Measurements from ENCODE around the gene RBFOX1. TPM values are rescaled to one million over a fixed set of nuclear protein-coding genes. Genes with fewer than 3 reads are reported as not detected.

The RBFOX1 gene
- total and polyA plus RNA-seq, 5 donors, result 22.5 to 80.8 (median 65.0) TPM

GRCh38 chr16:7644176-7644575 is 311.5 kb downstream of the RBFOX1 start:
- intact Hi-C loops (cut with DNase I), result no loop called here
- ATAC-seq (no peak), DNase-seq (no peak)
- no peaks in the 10 kb centered on the region for H3K27me3 ChIP-seq (ENCODE audit: control insufficient read depth, insufficient read depth)
- no peak overlapping the region for H3K4me3 ChIP-seq (ENCODE audit: low read length)
- no peaks in the 10 kb centered on the region for H3K9me3 ChIP-seq (ENCODE audit: control insufficient read depth, low read length)
- WGBS, result 27% methylated on average over 6 of the region's 6 CpGs
- H3K4me1 ChIP-seq (ENCODE audit: control insufficient read depth, insufficient read depth, low read length), result no peaks in the 10 kb centered on the region
- H3K27ac ChIP-seq (ENCODE audit: low read length), result no peak overlapping the region

- WGBS, result 54% methylated on average over 5 of the region's 5 CpGs
- no peaks in the 10 kb centered on the region for H3K27me3 ChIP-seq (ENCODE audit: control insufficient read depth, insufficient read depth)
- no peak overlapping the region for H3K4me3 ChIP-seq (ENCODE audit: low read length)
- ATAC-seq, result no peak
- intact Hi-C loops (cut with DNase I), result no loop called here
- no peak for DNase-seq
- H3K4me1 ChIP-seq (ENCODE audit: control insufficient read depth, insufficient read depth, low read length), result no peaks in the 10 kb centered on the region
- H3K27ac ChIP-seq (ENCODE audit: low read length), result no peak overlapping the region
- no peaks in the 10 kb centered on the region for H3K9me3 ChIP-seq (ENCODE audit: control insufficient read depth, low read length)
Observed at GRCh38 chr16:7644811-7645210, 312.2 kb downstream of the RBFOX1 start.

- Histone ChIP-seq H3K9me3 (ENCODE audit: control insufficient read depth, low read length) (no peaks in the 10 kb centered on the region), H3K4me3 (ENCODE audit: low read length) (no peak overlapping the region), H3K4me1 (ENCODE audit: control insufficient read depth, insufficient read depth, low read length) (no peaks in the 10 kb centered on the region), H3K27me3 (ENCODE audit: control insufficient read depth, insufficient read depth) (no peaks in the 10 kb centered on the region), H3K27ac (ENCODE audit: low read length) (no peak overlapping the region)
- ATAC-seq, result no peak
- no peak for DNase-seq
- 58% methylated on average over 7 of the region's 7 CpGs for WGBS
- intact Hi-C loops (cut with DNase I), result no loop called here
Observed at GRCh38 chr16:7646821-7647500, 314.3 kb downstream of the RBFOX1 start.

GRCh38 chr16:7650431-7650830 is 317.8 kb downstream of the RBFOX1 start:
- Histone ChIP-seq H3K9me3 (ENCODE audit: control insufficient read depth, low read length) (no peaks in the 10 kb centered on the region), H3K27me3 (ENCODE audit: control insufficient read depth, insufficient read depth) (no peaks in the 10 kb centered on the region), H3K27ac (ENCODE audit: low read length) (no peak overlapping the region), H3K4me1 (ENCODE audit: control insufficient read depth, insufficient read depth, low read length) (no peaks in the 10 kb centered on the region), H3K4me3 (ENCODE audit: low read length) (no peak overlapping the region)
- intact Hi-C loops (cut with DNase I), result no loop called here
- 70% methylated on average over 4 of the region's 4 CpGs for WGBS
- DNase-seq (no peak), ATAC-seq (no peak)

GRCh38 chr16:7651803-7652570 is 319.3 kb downstream of the RBFOX1 start:
- WGBS, result 82% methylated on average over 9 of the region's 9 CpGs
- intact Hi-C loops (cut with DNase I), result no loop called here

GRCh38 chr16:7653746-7654461 is 321.3 kb downstream of the RBFOX1 start:
- WGBS, result 81% methylated on average over 32 of the region's 32 CpGs
- Histone ChIP-seq H3K4me1 (ENCODE audit: control insufficient read depth, insufficient read depth, low read length) (no peaks in the 10 kb centered on the region), H3K27me3 (ENCODE audit: control insufficient read depth, insufficient read depth) (no peaks in the 10 kb centered on the region), H3K27ac (ENCODE audit: low read length) (no peak overlapping the region), H3K9me3 (ENCODE audit: control insufficient read depth, low read length) (no peaks in the 10 kb centered on the region), H3K4me3 (ENCODE audit: low read length) (no peak overlapping the region)
- DNase-seq, result peak in 2 of 3 donors; percentile 42 to 55
- intact Hi-C loops (cut with DNase I), result no loop called here
- ATAC-seq, result no peak

More at GRCh38 chr16:7651803-7652570, 319.3 kb downstream of the RBFOX1 start:
- H3K4me3 ChIP-seq (ENCODE audit: low read length), result no peak overlapping the region
- no peak overlapping the region for H3K27ac ChIP-seq (ENCODE audit: low read length)
- DNase-seq (no peak), ATAC-seq (no peak)
- no peaks in the 10 kb centered on the region for H3K9me3 ChIP-seq (ENCODE audit: control insufficient read depth, low read length)
- no peaks in the 10 kb centered on the region for H3K27me3 ChIP-seq (ENCODE audit: control insufficient read depth, insufficient read depth)
- no peaks in the 10 kb centered on the region for H3K4me1 ChIP-seq (ENCODE audit: control insufficient read depth, insufficient read depth, low read length)

GRCh38 chr16:7675628-7676027 is 343.0 kb downstream of the RBFOX1 start:
- no peak for ATAC-seq
- intact Hi-C loops (cut with DNase I), result no loop called here

GRCh38 chr16:7680296-7680695 is 347.7 kb downstream of the RBFOX1 start:
- no peak for DNase-seq
- 62% methylated on average over 4 of the region's 4 CpGs for WGBS

More at GRCh38 chr16:7675628-7676027, 343.0 kb downstream of the RBFOX1 start:
- no peak for DNase-seq
- no peaks in the 10 kb centered on the region for H3K4me1 ChIP-seq (ENCODE audit: control insufficient read depth, insufficient read depth, low read length)
- H3K4me3 ChIP-seq (ENCODE audit: low read length), result no peak overlapping the region
- H3K9me3 ChIP-seq (ENCODE audit: control insufficient read depth, low read length), result no peaks in the 10 kb centered on the region
- H3K27ac ChIP-seq (ENCODE audit: low read length), result no peak overlapping the region
- no peaks in the 10 kb centered on the region for H3K27me3 ChIP-seq (ENCODE audit: control insufficient read depth, insufficient read depth)
- 84% methylated on average over 4 of the region's 4 CpGs for WGBS

GRCh38 chr16:7688811-7689210 is 356.2 kb downstream of the RBFOX1 start:
- Histone ChIP-seq H3K4me3 (ENCODE audit: low read length) (no peak overlapping the region), H3K27ac (ENCODE audit: low read length) (no peak overlapping the region), H3K9me3 (ENCODE audit: control insufficient read depth, low read length) (no peaks in the 10 kb centered on the region), H3K4me1 (ENCODE audit: control insufficient read depth, insufficient read depth, low read length) (no peaks in the 10 kb centered on the region), H3K27me3 (ENCODE audit: control insufficient read depth, insufficient read depth) (no peaks in the 10 kb centered on the region)
- ATAC-seq (no peak), DNase-seq (no peak)
- intact Hi-C loops (cut with DNase I), result no loop called here
- 40% methylated on average over 5 of the region's 5 CpGs for WGBS

More at GRCh38 chr16:7680296-7680695, 347.7 kb downstream of the RBFOX1 start:
- H3K9me3 ChIP-seq (ENCODE audit: control insufficient read depth, low read length), result no peaks in the 10 kb centered on the region
- H3K4me1 ChIP-seq (ENCODE audit: control insufficient read depth, insufficient read depth, low read length), result no peaks in the 10 kb centered on the region
- intact Hi-C loops (cut with DNase I), result no loop called here
- no peaks in the 10 kb centered on the region for H3K27me3 ChIP-seq (ENCODE audit: control insufficient read depth, insufficient read depth)
- ATAC-seq, result no peak
- no peak overlapping the region for H3K27ac ChIP-seq (ENCODE audit: low read length)
- H3K4me3 ChIP-seq (ENCODE audit: low read length), result no peak overlapping the region

- DNase-seq, result no peak
- H3K27me3 ChIP-seq (ENCODE audit: control insufficient read depth, insufficient read depth), result no peaks in the 10 kb centered on the region
- 81% methylated on average over 1 of the region's 1 CpG for WGBS
- no peaks in the 10 kb centered on the region for H3K4me1 ChIP-seq (ENCODE audit: control insufficient read depth, insufficient read depth, low read length)
- no peak for ATAC-seq
- H3K27ac ChIP-seq (ENCODE audit: low read length), result no peak overlapping the region
- no peaks in the 10 kb centered on the region for H3K9me3 ChIP-seq (ENCODE audit: control insufficient read depth, low read length)
- no peak overlapping the region for H3K4me3 ChIP-seq (ENCODE audit: low read length)
- intact Hi-C loops (cut with DNase I), result no loop called here
Observed at GRCh38 chr16:7689234-7689633, 356.6 kb downstream of the RBFOX1 start.

GRCh38 chr16:7691533-7691932 is 358.9 kb downstream of the RBFOX1 start:
- no peak for DNase-seq
- no peaks in the 10 kb centered on the region for H3K9me3 ChIP-seq (ENCODE audit: control insufficient read depth, low read length)
- no peaks in the 10 kb centered on the region for H3K4me1 ChIP-seq (ENCODE audit: control insufficient read depth, insufficient read depth, low read length)
- no peaks in the 10 kb centered on the region for H3K27me3 ChIP-seq (ENCODE audit: control insufficient read depth, insufficient read depth)
- no peak overlapping the region for H3K27ac ChIP-seq (ENCODE audit: low read length)
- ATAC-seq, result no peak
- 88% methylated on average over 4 of the region's 4 CpGs for WGBS
- intact Hi-C loops (cut with DNase I), result no loop called here
- no peak overlapping the region for H3K4me3 ChIP-seq (ENCODE audit: low read length)
